ENCODE data around the gene NSUN7. TPM values are rescaled to one million over a fixed set of nuclear protein-coding genes. Genes with fewer than 3 reads are reported as not detected.
A peak's percentile ranks its signal among the peaks of the same experiment; 100 is the strongest.

The NSUN7 gene
- total RNA-seq, 1 donor from 2014 or later: 5.7 TPM

DNA sequence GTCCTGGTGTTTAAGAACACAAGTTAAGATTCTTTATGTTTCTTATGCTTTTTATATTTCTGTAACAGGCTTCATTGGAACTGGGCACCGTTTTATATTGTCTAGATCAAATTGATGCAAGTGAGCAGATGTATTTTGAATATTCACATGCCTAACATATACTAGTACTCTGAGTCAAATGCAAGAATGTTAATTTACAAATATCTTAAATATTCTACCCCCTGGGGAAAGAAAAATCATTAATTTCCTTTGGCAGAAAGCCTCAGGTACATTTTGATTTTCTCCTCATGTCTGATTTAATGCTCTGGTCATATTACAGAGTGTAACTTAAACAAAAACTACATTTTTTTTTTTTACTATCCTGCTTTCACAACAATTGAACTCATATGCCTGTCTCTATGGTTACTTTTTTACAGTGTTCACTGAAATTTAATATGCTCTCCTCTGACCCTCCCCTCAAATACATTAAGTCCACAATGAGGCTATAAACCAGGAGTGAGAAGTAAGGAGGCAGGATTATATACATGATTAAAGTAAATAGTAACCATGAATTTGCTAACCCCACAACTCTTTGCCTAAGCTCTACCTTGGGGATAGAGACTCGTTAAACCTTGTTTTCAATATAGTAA, 2.4 kb upstream of the NSUN7 start:
- ATAC-seq: no peak
- intact Hi-C loops (cut with DNase I): no loop called here
- H3K4me1 ChIP-seq: no peaks in the 10 kb centered on the region
- no peak overlapping the region for H3K27ac ChIP-seq
- TF ChIP-seq, protein P1, sequence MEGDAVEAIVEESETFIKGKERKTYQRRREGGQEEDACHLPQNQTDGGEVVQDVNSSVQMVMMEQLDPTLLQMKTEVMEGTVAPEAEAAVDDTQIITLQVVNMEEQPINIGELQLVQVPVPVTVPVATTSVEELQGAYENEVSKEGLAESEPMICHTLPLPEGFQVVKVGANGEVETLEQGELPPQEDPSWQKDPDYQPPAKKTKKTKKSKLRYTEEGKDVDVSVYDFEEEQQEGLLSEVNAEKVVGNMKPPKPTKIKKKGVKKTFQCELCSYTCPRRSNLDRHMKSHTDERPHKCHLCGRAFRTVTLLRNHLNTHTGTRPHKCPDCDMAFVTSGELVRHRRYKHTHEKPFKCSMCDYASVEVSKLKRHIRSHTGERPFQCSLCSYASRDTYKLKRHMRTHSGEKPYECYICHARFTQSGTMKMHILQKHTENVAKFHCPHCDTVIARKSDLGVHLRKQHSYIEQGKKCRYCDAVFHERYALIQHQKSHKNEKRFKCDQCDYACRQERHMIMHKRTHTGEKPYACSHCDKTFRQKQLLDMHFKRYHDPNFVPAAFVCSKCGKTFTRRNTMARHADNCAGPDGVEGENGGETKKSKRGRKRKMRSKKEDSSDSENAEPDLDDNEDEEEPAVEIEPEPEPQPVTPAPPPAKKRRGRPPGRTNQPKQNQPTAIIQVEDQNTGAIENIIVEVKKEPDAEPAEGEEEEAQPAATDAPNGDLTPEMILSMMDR (IDR thresholded peaks at IDR 0.05): no peak
- no peak overlapping the region for H3K4me3 ChIP-seq
- DNase-seq: no peak
- H3K36me3 ChIP-seq: no peaks in the 10 kb centered on the region
- peaks cover 4% of the 10 kb centered on the region for H3K27me3 ChIP-seq
- H3K9me3 ChIP-seq: no peaks in the 10 kb centered on the region

DNA sequence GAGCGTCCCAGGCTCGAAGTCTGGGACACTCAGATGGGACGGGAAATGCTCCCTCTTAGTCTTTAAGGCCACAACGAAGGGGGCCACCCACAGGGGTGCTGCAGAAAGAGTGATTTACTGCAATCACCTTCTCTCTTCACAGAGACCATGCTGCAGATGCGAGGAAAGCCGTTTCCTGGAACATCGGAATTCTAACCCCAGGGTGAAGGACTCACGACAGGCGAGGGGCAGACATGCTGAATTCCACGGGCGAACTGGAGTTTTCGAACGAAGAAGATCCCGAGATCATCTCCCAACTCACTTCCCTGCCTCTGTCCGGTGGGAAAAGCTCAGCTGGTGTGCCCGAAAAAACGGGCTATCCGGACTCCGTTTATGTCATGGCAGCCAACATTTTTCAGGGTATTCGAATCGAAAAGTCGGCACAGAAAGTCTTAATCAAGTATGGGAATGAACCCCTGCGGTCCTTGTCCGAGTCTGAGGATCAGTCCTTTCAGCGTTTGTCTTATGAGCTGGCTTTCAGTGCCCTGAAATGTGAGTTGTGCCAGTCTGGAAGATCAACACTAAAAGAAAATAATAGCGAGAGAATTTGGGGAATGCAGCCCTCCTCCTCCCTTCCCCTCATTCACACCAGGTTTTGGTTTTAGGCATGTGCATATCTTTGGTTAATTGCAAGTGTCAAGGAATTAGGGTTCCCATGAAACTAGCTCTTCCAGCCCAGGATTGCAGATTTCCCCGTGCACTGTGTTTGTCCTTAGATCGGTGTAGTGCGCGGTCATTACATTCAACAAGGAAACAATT, 905 bp downstream of the NSUN7 start:
- H3K4me1 ChIP-seq: no peaks in the 10 kb centered on the region
- H3K4me3 ChIP-seq: peak overlapping the region; percentile 64
- DNase-seq (no peak), ATAC-seq (peak; percentile 29)
- TF ChIP-seq, protein P1 (IDR thresholded peaks at IDR 0.05): no peak
- peak overlapping the region; percentile 70 for H3K27ac ChIP-seq
- H3K27me3 ChIP-seq: peaks cover 4% of the 10 kb centered on the region
- no peaks in the 10 kb centered on the region for H3K9me3 ChIP-seq
- H3K36me3 ChIP-seq: no peaks in the 10 kb centered on the region
- intact Hi-C loops (cut with DNase I): no loop called here

DNA sequence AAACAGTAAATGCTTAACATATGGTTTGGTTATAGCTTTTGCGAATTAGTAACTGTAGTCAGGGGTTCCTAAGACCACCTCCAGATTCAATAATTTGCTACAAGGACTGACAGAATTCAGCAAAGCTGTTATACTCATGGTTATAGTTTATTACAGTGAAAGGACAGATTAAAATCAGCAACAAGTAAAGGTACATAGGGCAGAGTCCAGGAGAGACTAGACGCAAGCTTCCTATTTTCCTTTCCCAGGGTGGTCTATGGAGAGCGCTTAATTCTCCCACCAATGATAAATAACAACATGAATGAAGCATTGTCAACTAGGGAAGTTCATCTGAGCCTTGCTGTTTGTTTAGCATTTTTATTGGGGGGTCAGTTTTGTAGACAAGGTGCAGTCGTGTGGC, 5.9 kb downstream of the NSUN7 start:
- Histone ChIP-seq H3K27me3 (no peaks in the 10 kb centered on the region), H3K4me1 (no peaks in the 10 kb centered on the region), H3K27ac (no peak overlapping the region), H3K36me3 (no peaks in the 10 kb centered on the region), H3K4me3 (no peak overlapping the region), H3K9me3 (no peaks in the 10 kb centered on the region)
- DNase-seq: no peak
- ATAC-seq: no peak
- intact Hi-C loops (cut with DNase I): no loop called here
- TF ChIP-seq, protein P1 (IDR thresholded peaks at IDR 0.05): no peak

DNA sequence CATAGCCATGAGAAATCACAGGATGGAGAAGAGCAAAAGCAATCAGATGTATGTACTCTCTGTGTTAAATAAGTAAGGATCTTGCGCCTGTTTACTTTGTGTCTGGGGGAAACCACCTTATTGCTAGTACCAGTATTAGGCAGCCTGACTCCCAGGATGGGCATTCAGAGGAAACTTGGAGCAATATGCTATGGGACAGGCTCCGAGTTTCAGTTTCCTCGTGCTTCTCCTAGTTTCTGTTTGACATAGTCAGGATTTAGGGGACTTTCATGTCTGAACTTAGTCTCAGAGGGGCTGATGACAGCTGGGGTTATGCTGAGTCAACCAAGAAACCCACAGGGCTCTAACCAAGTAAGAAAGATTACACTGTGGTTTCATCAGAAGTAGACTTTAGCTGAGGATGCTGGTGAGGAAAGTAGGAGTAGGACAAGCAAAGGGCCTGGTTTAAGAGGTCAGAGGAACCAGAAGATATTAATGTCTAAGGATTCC, 13.5 kb downstream of the NSUN7 start:
- H3K36me3 ChIP-seq: no peaks in the 10 kb centered on the region
- no peaks in the 10 kb centered on the region for H3K9me3 ChIP-seq
- H3K27ac ChIP-seq: no peak overlapping the region
- intact Hi-C loops (cut with DNase I): no loop called here
- H3K4me3 ChIP-seq: no peak overlapping the region
- no peaks in the 10 kb centered on the region for H3K27me3 ChIP-seq
- ATAC-seq (peak; percentile 55), DNase-seq (no peak)
- H3K4me1 ChIP-seq: no peaks in the 10 kb centered on the region
- TF ChIP-seq, protein P1 (IDR thresholded peaks at IDR 0.05): no peak

DNA sequence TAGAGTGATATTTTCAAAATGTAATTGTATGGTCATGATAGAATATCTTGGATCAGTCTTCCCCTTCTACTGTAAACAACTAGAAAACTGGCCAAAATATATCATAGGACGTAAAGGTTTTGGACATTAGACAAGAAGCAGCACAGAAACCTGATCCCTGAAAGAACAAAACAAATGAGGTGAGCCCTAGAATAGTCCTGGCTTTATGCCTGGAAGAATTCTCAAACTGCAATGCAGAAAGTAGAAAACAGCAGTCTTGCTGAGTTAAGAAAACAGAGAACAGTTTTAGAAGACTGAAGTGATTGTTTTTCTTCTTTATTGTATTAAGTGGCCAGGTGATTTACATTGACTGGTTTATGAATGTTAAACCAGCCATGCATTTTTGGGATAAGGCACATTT, 19.5 kb downstream of the NSUN7 start:
- Histone ChIP-seq H3K9me3 (no peaks in the 10 kb centered on the region), H3K4me3 (no peak overlapping the region), H3K36me3 (no peaks in the 10 kb centered on the region), H3K4me1 (no peaks in the 10 kb centered on the region), H3K27me3 (no peaks in the 10 kb centered on the region), H3K27ac (no peak overlapping the region)
- TF ChIP-seq, protein P1 (IDR thresholded peaks at IDR 0.05): no peak
- intact Hi-C loops (cut with DNase I): no loop called here
- ATAC-seq: no peak
- no peak for DNase-seq
